ENCODE data around the gene CNBD2.
"Not testable (repeated sequence)": the region's sequence is repeated elsewhere in the genome, so short reads cannot be mapped to it uniquely, and the experiment has no call there.

CNBD2 gene

GRCh38 chr20:35991142-35991771 lies 22.9 kb downstream of the CNBD2 start:
- no peak overlapping the region for H3K27ac ChIP-seq
- H3K9ac ChIP-seq: no peak overlapping the region
- H3K4me1 ChIP-seq (ENCODE audit: low read depth, poor library complexity, severe bottlenecking): peaks cover 33% of the 10 kb centered on the region
- no peaks in the 10 kb centered on the region for H3K79me2 ChIP-seq (ENCODE audit: insufficient read depth, low read depth)
- no peaks in the 10 kb centered on the region for H4K20me1 ChIP-seq (ENCODE audit: insufficient read depth)
- H3K36me3 ChIP-seq (ENCODE audit: insufficient read depth): no peaks in the 10 kb centered on the region
- no peak overlapping the region for H3K4me2 ChIP-seq
- H3K4me3 ChIP-seq (IDR thresholded peaks at IDR 0.05; ENCODE audit: insufficient read depth, low read depth, low read length): no peak overlapping the region
- peak; percentile 69 for TF ChIP-seq CTCF (conservative IDR thresholded peaks at IDR 0.05; ENCODE audit: low read depth, low read length)
- H3K27me3 ChIP-seq (ENCODE audit: insufficient read depth, low read depth): no peaks in the 10 kb centered on the region
- no peak overlapping the region for H2AFZ ChIP-seq (ENCODE audit: low read depth)

GRCh38 chr20:35992713-35993335 lies 24.4 kb downstream of the CNBD2 start:
- no peak overlapping the region for H3K9ac ChIP-seq

GRCh38 chr20:35994994-35995453 lies 26.6 kb downstream of the CNBD2 start:
- Histone ChIP-seq H3K9ac (no peak overlapping the region), H3K27ac (no peak overlapping the region), H3K4me2 (no peak overlapping the region), H3K79me2 (ENCODE audit: insufficient read depth, low read depth) (no peaks in the 10 kb centered on the region), H3K27me3 (ENCODE audit: insufficient read depth, low read depth) (no peaks in the 10 kb centered on the region), H3K36me3 (ENCODE audit: insufficient read depth) (no peaks in the 10 kb centered on the region), H3K4me3 (IDR thresholded peaks at IDR 0.05; ENCODE audit: insufficient read depth, low read depth, low read length) (no peak overlapping the region), H3K4me1 (ENCODE audit: low read depth, poor library complexity, severe bottlenecking) (peaks cover 33% of the 10 kb centered on the region), H4K20me1 (ENCODE audit: insufficient read depth) (no peaks in the 10 kb centered on the region), H2AFZ (ENCODE audit: low read depth) (no peak overlapping the region)
- peak; percentile 97 for TF ChIP-seq CTCF (conservative IDR thresholded peaks at IDR 0.05; ENCODE audit: low read depth, low read length)

More at GRCh38 chr20:35992713-35993335, 24.4 kb downstream of the CNBD2 start:
- H3K36me3 ChIP-seq (ENCODE audit: insufficient read depth): no peaks in the 10 kb centered on the region
- H2AFZ ChIP-seq (ENCODE audit: low read depth): peak overlapping the region; percentile 14
- no peak overlapping the region for H3K27ac ChIP-seq
- H3K4me3 ChIP-seq (IDR thresholded peaks at IDR 0.05; ENCODE audit: insufficient read depth, low read depth, low read length): no peak overlapping the region
- no peaks in the 10 kb centered on the region for H3K27me3 ChIP-seq (ENCODE audit: insufficient read depth, low read depth)
- H3K79me2 ChIP-seq (ENCODE audit: insufficient read depth, low read depth): no peaks in the 10 kb centered on the region
- peak; percentile 97 for TF ChIP-seq CTCF (conservative IDR thresholded peaks at IDR 0.05; ENCODE audit: low read depth, low read length)
- H3K4me2 ChIP-seq: peak overlapping the region; percentile 6; the same call in 1 of the 2 replicates
- H4K20me1 ChIP-seq (ENCODE audit: insufficient read depth): no peaks in the 10 kb centered on the region
- H3K4me1 ChIP-seq (ENCODE audit: low read depth, poor library complexity, severe bottlenecking): peaks cover 33% of the 10 kb centered on the region

GRCh38 chr20:35996492-35996891 lies 28.1 kb downstream of the CNBD2 start:
- H3K4me2 ChIP-seq; H3K9ac ChIP-seq; H3K27me3 ChIP-seq (ENCODE audit: insufficient read depth, low read depth); H3K27ac ChIP-seq; H4K20me1 ChIP-seq (ENCODE audit: insufficient read depth); H3K79me2 ChIP-seq (ENCODE audit: insufficient read depth, low read depth); H3K4me3 ChIP-seq (IDR thresholded peaks at IDR 0.05; ENCODE audit: insufficient read depth, low read depth, low read length); H2AFZ ChIP-seq (ENCODE audit: low read depth); H3K36me3 ChIP-seq (ENCODE audit: insufficient read depth): not testable (repeated sequence)
- H3K4me1 ChIP-seq (ENCODE audit: low read depth, poor library complexity, severe bottlenecking): peaks cover 26% of the 10 kb centered on the region

DNA sequence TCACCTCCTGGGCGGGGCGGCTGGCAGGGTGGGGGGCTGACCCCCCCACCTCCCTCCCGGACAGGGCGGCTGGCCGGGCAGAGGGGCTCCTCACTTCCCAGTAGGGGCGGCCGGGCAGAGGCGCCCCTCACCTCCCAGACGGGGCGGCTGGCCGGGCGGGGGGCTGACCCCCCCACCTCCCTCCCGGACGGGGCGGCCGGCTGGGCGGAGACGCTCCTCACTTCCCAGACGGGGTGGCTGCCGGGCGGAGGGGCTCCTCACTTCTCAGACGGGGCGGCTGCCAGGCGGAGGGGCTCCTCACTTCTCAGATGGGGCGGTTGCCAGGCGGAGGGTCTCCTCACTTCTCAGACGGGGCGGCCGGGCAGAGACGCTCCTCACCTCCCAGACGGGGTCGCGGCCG lies 32.9 kb downstream of the CNBD2 start:
- H3K4me1 ChIP-seq (ENCODE audit: low read depth, poor library complexity, severe bottlenecking); H3K36me3 ChIP-seq (ENCODE audit: insufficient read depth); H3K27me3 ChIP-seq (ENCODE audit: insufficient read depth, low read depth); H2AFZ ChIP-seq (ENCODE audit: low read depth); H3K4me2 ChIP-seq; H3K9ac ChIP-seq; H3K79me2 ChIP-seq (ENCODE audit: insufficient read depth, low read depth); H3K4me3 ChIP-seq (IDR thresholded peaks at IDR 0.05; ENCODE audit: insufficient read depth, low read depth, low read length); H3K27ac ChIP-seq; H4K20me1 ChIP-seq (ENCODE audit: insufficient read depth): not testable (repeated sequence)
